ENCODE measurements around the gene USP3. TPM values are rescaled to one million over a fixed set of nuclear protein-coding genes. Genes with fewer than 3 reads are reported as not detected.

Gene USP3
- total and polyA plus RNA-seq, 2 experiments from 2014 or later, result 15.4 to 21.0 TPM

GRCh38 chr15:63559753-63560152, 55.4 kb downstream of the USP3 start:
- no peaks in the 10 kb centered on the region; the same call in 1 of the 2 replicates for H3K36me3 ChIP-seq (ENCODE audit: low read depth)
- no peaks in the 10 kb centered on the region for H3K9me2 ChIP-seq (ENCODE audit: insufficient read depth)
- H4K20me1 ChIP-seq (ENCODE audit: insufficient read depth), result no peaks in the 10 kb centered on the region
- no peak overlapping the region for H3K4me3 ChIP-seq
- H3K4me1 ChIP-seq (ENCODE audit: insufficient read depth), result peaks cover 1% of the 10 kb centered on the region; the same call in 1 of the 2 replicates
- WGBS, 2 experiments (ENCODE audit: low coverage in 1 of 2, low lambda C conversion rate in 2 of 2, missing lambda C conversion rate in 2 of 2), result 96 to 100% methylated on average over 5 of the region's 5 CpGs
- H2AFZ ChIP-seq, result no peak overlapping the region
- H3K4me2 ChIP-seq (ENCODE audit: unreplicated experiment), result no peak overlapping the region
- no peak for TF ChIP-seq EZH2 (IDR thresholded peaks at IDR 0.05; ENCODE audit: insufficient read depth, poor library complexity, severe bottlenecking)
- TF ChIP-seq EZH2phosphoT487 (IDR thresholded peaks at IDR 0.05; ENCODE audit: insufficient read depth, low read depth), result no peak
- no peak for DNase-seq
- H3K27me3 ChIP-seq (replicated peaks; ENCODE audit: insufficient read depth), result no peaks in the 10 kb centered on the region
- no peak overlapping the region for H3K27ac ChIP-seq
- no peaks in the 10 kb centered on the region for H3K79me2 ChIP-seq (ENCODE audit: insufficient read depth)
- in situ Hi-C loops (cut with MboI), result no loop called here
- H3K9me3 ChIP-seq (ENCODE audit: low read depth), result no peaks in the 10 kb centered on the region
- H3K9ac ChIP-seq, result no peak overlapping the region
- H3F3A ChIP-seq (ENCODE audit: insufficient read depth), result peaks cover 6% of the 10 kb centered on the region

DNA sequence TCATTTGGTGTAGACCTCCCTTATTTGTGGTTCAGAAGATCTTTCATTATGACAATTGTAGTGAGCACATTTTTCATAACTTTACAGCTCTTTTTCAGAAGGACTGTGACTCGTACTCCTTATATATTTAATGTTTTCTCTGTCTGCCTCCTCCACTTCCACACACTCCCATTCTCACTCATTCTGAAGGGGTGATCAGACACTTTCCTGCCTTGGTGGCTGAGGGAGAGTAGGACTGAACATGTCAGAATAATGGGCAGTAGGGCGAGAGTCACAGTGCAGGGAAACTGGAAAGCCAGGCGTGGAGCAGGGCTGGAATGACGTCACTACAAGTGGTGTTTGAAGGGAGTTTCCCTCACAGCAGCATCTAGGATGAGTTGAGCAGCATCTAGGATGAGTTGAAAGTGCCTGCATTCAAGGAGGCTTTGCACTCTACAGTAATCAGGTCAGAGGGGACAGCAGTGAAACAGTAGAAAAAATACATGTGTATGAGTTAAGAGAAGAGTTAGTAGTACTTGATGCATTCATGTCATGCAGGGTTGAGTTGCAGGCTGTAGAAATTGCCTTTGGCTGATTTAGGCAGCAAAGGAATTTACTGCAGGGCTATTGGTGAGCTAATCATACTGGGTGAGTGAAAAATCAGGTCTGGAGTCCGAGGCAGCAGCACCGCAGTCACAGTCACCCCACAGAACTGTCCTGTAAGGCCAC, 56.5 kb downstream of the USP3 start:
- peak; percentile 5 for DNase-seq
- H2AFZ ChIP-seq, result no peak overlapping the region
- H3K4me1 ChIP-seq (ENCODE audit: insufficient read depth), result no peaks in the 10 kb centered on the region
- H3K27me3 ChIP-seq (replicated peaks; ENCODE audit: insufficient read depth), result no peaks in the 10 kb centered on the region
- H3K27ac ChIP-seq, result no peak overlapping the region
- H3K36me3 ChIP-seq (ENCODE audit: low read depth), result no peaks in the 10 kb centered on the region; the same call in 1 of the 2 replicates
- TF ChIP-seq EZH2 (IDR thresholded peaks at IDR 0.05; ENCODE audit: insufficient read depth, poor library complexity, severe bottlenecking) (no peak), EZH2phosphoT487 (IDR thresholded peaks at IDR 0.05; ENCODE audit: insufficient read depth, low read depth) (no peak)
- WGBS, 2 experiments (ENCODE audit: low coverage in 1 of 2, low lambda C conversion rate in 2 of 2, missing lambda C conversion rate in 2 of 2), result 86 to 91% methylated on average over 6 of the region's 6 CpGs
- no peaks in the 10 kb centered on the region for H3K9me3 ChIP-seq (ENCODE audit: low read depth)
- H3F3A ChIP-seq (ENCODE audit: insufficient read depth), result no peaks in the 10 kb centered on the region; the same call in 1 of the 2 replicates
- in situ Hi-C loops (cut with MboI), result no loop called here
- no peaks in the 10 kb centered on the region for H4K20me1 ChIP-seq (ENCODE audit: insufficient read depth)
- H3K79me2 ChIP-seq (ENCODE audit: insufficient read depth), result no peaks in the 10 kb centered on the region
- no peak overlapping the region for H3K4me3 ChIP-seq
- no peak overlapping the region for H3K4me2 ChIP-seq (ENCODE audit: unreplicated experiment)
- H3K9me2 ChIP-seq (ENCODE audit: insufficient read depth), result no peaks in the 10 kb centered on the region
- no peak overlapping the region for H3K9ac ChIP-seq

GRCh38 chr15:63564093-63564492, 59.7 kb downstream of the USP3 start:
- TF ChIP-seq EZH2phosphoT487 (IDR thresholded peaks at IDR 0.05; ENCODE audit: insufficient read depth, low read depth), result no peak
- TF ChIP-seq EZH2 (IDR thresholded peaks at IDR 0.05; ENCODE audit: insufficient read depth, poor library complexity, severe bottlenecking), result no peak
- WGBS, 2 experiments (ENCODE audit: low coverage in 1 of 2, low lambda C conversion rate in 2 of 2, missing lambda C conversion rate in 2 of 2), result 32 to 33% methylated on average over 3 of the region's 3 CpGs

DNA sequence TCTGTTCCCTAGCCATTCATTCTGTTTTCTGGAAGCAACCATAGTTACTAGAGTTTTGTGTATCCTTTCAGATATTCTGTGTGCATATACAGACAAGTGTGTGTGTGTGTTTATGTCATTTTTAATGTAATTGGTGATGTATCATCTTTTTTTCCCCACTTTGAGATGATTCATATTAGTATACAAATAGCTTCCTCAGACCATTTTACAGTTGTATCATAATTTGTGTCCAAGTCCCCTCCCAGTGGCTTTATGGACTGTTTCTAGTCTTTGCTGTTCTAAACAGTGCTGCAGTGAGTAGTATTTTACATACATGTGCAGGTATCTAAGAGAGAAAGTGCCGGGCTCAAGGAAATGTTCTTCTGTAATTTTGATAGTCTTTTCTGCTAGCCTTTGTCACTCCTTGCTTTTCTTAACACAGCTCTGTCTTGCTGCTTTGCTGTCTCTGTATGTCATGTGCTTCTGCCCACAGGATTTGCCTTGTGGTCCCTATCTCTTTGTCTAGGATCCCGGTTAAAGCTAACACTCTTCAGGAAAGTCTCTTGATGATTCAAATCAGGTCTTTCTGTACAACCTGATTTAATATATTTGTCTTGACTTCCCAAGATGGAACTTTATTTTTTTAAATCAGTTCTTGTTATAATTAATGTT, 61.3 kb downstream of the USP3 start:
- no peak for TF ChIP-seq EZH2phosphoT487 (IDR thresholded peaks at IDR 0.05; ENCODE audit: insufficient read depth, low read depth)
- no peak for TF ChIP-seq EZH2 (IDR thresholded peaks at IDR 0.05; ENCODE audit: insufficient read depth, poor library complexity, severe bottlenecking)
- Histone ChIP-seq H2AFZ (no peak overlapping the region), H3K4me3 (no peak overlapping the region), H3F3A (ENCODE audit: insufficient read depth) (no peaks in the 10 kb centered on the region), H3K79me2 (ENCODE audit: insufficient read depth) (no peaks in the 10 kb centered on the region), H3K4me1 (ENCODE audit: insufficient read depth) (no peaks in the 10 kb centered on the region), H3K9me3 (ENCODE audit: low read depth) (no peaks in the 10 kb centered on the region), H3K9me2 (ENCODE audit: insufficient read depth) (no peaks in the 10 kb centered on the region), H3K36me3 (ENCODE audit: low read depth) (peaks cover 7% of the 10 kb centered on the region; the same call in 1 of the 2 replicates), H3K9ac (no peak overlapping the region), H3K27me3 (replicated peaks; ENCODE audit: insufficient read depth) (no peaks in the 10 kb centered on the region), H3K4me2 (ENCODE audit: unreplicated experiment) (no peak overlapping the region), H3K27ac (no peak overlapping the region), H4K20me1 (ENCODE audit: insufficient read depth) (no peaks in the 10 kb centered on the region)
- in situ Hi-C loops (cut with MboI), result no loop called here
- peak; percentile 15 for DNase-seq
- WGBS, 2 experiments (ENCODE audit: low coverage in 1 of 2, low lambda C conversion rate in 2 of 2, missing lambda C conversion rate in 2 of 2), result 92 to 95% methylated on average over 2 of the region's 2 CpGs

More at GRCh38 chr15:63564093-63564492, 59.7 kb downstream of the USP3 start:
- no peak overlapping the region for H3K4me2 ChIP-seq (ENCODE audit: unreplicated experiment)
- no peaks in the 10 kb centered on the region for H3K9me3 ChIP-seq (ENCODE audit: low read depth)
- no peak for DNase-seq
- no peak overlapping the region for H3K4me3 ChIP-seq
- H3K36me3 ChIP-seq (ENCODE audit: low read depth), result peaks cover 7% of the 10 kb centered on the region; the same call in 1 of the 2 replicates
- H4K20me1 ChIP-seq (ENCODE audit: insufficient read depth), result no peaks in the 10 kb centered on the region
- no peaks in the 10 kb centered on the region for H3K4me1 ChIP-seq (ENCODE audit: insufficient read depth)
- H3K79me2 ChIP-seq (ENCODE audit: insufficient read depth), result no peaks in the 10 kb centered on the region
- no peaks in the 10 kb centered on the region for H3K9me2 ChIP-seq (ENCODE audit: insufficient read depth)
- in situ Hi-C loops (cut with MboI), result no loop called here
- no peak overlapping the region for H3K9ac ChIP-seq
- no peak overlapping the region for H3K27ac ChIP-seq
- no peak overlapping the region for H2AFZ ChIP-seq
- H3F3A ChIP-seq (ENCODE audit: insufficient read depth), result no peaks in the 10 kb centered on the region; the same call in 1 of the 2 replicates
- no peaks in the 10 kb centered on the region for H3K27me3 ChIP-seq (replicated peaks; ENCODE audit: insufficient read depth)

All from GM23248 (cell line).